HG02884 (cell line): ENCODE measurements around the gene UNC5CL.
A peak's percentile ranks its signal among the peaks of the same experiment; 100 is the strongest.
"Not testable (repeated sequence)": the region's sequence is repeated elsewhere in the genome, so short reads cannot be mapped to it uniquely, and the experiment has no call there.

ENCODE experiments used
- ATAC-seq: cut with Tn5 transposase; IDR thresholded peaks from one replicate; pipeline ENCODE4 v1.9.1; 2021; ENCODE audit warnings: mild to moderate bottlenecking, moderate library complexity; ENCODE audit not compliant: unreplicated experiment

The UNC5CL gene

DNA sequence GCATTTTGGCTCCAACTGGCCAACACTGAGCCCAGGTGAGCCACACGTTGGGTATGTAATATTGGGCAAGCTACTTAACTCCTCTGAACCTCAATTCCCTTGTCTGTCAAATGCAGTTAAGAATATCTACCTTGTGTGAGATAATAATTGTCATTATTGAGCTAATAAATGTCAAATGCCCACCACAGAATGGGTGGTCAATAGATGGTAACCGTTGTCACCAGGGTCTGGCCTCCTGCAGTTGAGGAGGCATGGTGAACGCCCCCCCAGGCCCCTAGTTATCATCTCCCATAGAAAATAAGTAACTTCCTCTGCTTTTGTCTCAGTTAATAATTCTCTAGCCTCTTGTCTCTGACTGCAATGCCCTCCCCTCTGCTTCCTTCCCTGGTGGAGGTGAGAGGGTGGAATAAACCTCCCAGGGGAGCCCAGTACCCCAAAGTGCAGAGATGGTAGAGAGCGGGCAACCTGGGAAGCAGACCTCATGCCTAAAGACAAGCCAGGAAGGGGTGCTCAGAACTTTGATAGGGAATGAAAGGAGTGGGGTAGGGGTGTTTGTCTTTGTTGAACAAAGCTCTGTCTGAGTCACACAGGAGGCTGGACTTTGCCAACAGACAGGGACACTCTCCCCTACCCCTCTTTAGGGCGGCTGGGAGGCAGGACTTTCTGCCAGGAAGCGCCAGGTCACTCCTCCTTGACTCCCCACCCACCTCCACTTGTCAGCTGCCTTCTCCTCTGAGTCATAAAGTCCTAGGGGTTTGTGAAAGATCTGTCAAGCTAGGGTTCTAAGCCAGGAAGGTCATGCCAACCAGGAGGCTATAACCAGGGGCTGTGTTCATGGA lies 1.3 kb upstream of the UNC5CL start:
- no peak for ATAC-seq

DNA sequence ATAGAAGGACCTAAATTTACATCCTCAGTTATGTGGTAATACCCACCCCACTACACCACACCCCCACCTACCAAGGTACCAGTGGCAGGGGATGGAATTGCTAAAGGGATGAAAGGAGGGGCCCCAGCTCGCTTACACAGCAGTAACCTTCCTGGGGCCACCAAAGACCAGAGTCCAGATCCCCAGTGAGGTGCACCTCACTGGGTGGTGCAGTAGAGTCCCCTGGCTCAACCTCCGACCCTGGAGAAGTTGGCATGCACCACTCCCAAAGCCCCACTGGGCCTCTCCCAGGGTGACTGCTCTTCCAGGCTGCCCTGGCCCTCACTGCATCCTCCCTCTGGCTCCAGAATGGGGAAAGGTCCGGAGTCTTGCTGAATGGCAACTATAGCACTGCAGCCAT lies 816 bp downstream of the UNC5CL start:
- ATAC-seq, result no peak

DNA sequence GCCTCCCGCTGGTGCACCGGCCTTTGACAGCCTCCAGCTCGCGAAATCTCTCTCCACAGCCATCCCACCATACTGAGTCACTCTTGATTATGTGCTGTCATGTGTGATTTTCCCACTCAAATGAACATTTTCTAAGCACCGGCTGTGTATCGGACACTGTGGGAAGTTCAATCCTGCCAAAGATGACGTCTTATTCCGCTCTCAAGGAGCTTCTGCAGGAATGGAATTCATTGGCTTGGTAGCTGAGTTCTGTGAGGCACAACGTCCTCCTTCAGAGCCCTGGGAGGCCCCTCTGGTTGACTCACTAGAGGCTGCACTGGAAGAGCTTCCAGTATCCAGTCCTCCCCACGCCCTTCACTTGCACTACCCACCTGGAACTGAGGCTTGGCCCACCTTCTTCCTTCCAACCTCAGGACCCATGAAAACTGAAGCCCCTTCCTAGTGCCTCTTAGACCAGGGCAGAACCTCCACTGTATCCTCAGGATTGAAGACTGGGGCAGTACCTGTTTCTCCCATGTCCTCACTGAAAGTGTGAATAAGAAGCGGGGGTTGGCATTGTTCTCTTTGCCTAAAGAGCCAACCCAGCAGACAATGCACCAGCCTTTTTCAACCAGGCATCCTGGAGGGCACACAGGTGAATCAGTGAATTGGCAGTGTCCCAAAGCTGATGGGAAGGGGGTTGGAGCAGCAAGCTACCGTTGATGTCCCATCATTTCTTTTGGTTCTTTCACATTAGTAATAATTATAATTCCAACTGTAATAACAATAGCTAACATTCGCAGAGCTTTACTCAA lies 1.7 kb downstream of the UNC5CL start:
- ATAC-seq, result no peak

DNA sequence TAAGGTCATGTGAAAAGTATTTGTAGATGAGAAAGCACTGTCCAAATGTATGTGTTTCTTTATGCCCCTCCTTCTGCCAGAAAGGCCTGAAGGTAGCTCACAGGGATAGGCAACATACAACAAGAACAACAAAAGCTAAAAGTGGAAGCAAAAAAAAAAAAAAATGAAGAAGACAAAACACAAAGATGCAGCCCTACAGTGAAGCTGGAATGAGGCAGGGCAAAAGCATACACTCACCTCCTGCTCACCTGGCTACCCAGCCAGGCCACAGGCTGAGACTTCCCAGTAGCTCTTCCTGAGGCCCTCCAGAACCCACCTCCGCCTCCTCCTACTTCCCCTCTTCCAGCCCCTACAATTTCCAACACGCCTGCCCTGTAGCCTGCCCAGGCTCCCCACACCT lies 2.4 kb downstream of the UNC5CL start:
- no peak for ATAC-seq

DNA sequence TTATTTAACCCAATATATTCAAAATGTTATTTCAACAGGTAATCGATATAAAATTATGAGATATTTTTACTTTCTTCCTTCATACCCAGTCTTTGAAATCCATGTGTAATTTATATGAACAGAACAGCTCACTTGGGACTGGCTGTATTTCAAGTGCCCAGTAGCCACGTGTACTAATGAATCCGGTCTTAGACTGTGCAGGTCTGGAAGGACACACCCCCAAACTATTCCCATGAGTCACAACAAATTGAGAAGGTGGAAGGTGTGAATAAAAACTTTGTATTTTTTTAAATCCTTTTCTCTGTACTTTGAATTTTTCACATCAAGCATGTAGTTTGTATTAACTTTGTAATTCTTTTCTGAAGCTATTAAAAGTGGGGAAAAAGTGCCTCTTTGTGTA lies 2.8 kb downstream of the UNC5CL start:
- ATAC-seq, result no peak

DNA sequence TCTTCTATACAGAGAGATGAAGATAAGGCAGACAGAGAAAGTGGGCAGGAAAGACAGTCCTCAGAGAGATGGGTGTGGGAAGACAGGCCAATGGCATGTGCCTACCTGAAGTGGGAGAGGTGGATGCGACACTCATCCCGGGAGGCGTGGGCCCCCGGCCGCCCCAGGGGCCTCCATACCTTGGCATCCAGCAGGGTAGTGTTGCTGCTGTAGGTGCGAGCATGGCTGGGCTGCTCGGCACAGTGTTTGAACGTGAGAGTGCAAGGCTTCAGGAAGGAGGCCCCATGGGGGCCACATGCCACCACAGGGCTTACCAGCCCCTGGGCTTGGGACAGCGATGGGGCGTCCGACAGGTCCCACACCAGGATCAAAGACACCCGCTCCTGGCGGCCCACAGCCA lies 5.2 kb downstream of the UNC5CL start:
- ATAC-seq, result no peak

DNA sequence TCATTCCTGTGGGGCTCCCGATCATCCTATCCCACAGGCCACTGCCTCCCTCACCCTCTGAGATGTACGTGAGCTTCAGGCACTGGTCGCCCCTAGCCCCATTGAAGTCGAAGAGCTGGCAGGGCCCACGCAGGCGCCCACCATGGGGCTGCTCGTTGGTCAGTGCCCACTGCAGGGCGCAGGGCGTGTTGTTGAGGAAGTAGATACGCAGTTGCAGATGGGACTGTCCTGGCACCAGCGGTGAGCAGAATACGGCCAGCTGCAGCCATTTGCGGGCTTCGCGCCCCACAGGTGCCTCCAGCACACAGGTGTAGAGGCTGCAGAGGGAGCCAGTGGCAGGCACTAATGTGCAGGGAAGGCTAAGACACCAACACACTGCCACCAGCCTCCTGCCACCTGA lies 6.2 kb downstream of the UNC5CL start:
- ATAC-seq, result no peak

DNA sequence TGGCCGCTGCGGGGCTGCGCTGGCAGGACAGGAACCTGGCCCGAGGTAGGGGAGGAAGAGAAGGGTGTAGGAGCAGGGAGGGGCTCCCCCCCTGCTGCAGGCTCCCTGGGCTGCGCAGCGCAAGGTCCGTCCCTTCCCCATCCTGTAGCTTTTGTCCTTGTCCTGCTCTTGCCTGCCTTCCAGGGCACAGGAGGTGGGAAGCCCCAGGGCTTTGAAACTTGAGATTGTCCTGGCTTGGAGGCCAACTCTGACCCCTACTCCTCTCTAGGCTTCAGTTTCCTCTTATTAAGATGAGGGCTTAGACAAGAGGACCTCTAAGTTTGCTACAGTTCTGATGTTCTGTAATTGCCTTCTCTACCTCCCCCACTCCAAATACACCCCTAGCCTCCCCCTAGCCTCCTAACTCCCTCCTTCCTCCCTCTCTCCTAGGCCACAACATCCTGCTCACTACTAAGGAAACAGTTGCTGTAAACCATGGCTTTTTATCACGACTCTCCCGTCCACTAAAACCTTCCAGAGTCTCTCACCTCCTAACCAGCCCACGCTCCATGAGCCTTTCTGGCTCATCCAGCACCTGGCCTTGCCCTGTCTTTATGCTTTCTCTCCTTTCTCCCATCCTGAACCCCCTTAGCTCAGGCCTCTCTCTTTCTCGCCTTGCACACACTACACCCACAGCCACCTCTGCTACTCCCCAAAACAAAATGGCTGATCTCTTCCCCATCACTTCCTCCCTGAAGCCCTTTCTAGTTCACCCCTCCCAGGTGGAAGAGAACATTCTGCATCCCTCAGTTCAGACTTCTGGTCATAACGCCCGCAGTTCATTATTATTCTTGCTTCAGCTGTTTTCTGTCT lies 10.2 kb downstream of the UNC5CL start:
- no peak for ATAC-seq

DNA sequence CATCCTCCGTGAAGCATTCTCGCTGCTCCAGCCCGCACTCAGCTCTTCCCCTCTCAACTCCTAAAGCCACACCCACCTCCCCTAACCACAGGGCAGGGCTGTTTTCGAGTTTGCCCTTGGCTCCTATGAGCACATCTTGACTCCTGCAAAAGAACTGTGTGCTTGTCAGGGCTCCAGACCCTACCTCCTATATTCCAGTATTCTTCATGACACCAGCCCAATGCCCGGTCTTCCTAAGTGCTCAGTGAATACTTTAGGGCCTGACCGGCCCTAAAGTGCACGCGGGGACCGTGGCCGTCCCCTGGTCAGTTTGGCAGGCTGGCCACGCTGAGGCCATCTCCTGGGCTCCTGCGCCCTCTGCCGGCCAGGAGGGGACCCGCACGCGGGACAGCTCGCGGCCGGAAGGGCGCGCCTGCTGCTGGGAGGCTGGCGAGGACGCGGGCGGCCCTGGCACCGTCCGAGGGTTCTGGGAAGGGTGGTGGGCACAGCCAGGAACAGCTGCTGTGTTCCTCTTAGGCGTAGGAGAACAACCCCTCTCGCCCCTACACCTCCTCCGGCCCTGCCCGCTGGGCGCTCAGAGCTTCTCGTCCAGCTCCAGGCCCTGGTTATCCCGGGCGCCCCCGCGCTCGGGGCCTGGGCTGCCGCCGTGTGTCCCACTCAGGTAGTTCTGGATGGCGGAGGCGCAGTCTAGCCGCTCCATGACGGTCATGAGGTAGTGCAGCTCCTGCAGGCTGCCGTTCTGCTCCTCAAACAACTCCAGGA lies 11.0 kb downstream of the UNC5CL start:
- peak; percentile 86 for ATAC-seq

DNA sequence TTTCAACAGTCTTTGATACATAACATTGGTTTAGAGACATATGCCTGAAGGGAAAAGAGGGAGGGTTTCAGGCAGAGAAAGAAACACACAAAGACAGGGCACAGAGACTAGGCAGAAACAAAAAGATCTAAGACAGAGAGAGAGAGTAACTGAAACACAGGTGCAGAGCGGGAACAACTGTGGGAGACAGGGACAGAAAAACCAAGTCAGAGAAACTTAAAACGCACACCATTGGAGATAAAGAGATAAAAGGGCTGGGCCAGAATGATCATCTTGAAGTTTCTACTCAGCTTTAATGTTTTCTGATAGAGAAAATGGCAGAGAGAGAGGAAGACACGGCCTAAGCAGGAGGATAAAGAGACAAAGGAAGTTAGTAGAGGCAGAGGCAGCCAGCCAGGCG lies 11.8 kb downstream of the UNC5CL start:
- ATAC-seq, result no peak

DNA sequence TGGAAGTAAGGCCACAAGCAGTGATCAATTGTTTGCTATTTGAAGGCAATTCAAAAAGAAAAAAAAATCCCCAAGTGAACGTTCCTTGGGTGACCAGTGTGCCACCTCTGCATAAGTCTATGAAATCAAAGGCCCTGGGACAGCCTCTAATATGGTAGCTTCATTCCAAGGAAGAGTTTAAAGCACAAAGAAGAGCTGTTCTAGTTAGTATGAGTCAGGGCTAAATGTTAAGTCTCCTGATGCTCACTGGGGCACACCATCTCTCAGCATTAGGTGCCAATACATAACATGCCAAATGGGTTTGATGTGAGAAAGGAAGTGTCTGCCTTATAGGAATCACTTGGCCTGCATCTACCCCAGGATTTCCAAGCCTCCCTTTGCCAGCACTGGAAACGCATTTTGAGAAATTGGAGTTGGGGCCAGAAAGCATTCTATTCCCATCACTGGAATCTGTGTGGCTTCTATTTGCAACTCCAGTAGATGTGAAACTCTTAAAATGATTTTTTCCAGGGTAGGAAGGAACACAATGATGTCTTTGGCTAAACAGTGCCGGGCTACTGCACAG lies 13.0 kb downstream of the UNC5CL start:
- no peak for ATAC-seq

DNA sequence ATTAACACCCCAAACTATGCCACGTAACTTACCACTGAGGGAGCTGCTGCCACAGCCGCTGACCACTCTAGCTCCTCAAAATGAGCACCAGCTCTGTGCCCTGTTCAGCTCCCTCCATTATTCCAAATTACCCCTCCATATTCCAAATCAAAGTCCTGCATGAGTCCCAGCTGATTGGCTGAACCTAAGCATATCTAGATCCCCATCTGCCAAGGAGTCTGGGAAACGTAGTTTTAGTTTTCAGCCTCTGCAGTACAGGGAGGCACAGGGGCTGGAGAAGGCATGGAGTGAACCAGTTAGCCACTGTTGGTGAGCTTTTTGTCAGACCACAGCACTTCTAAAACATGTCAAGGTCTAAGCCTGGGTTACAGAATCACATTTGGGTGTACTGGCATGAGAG lies 15.9 kb downstream of the UNC5CL start:
- no peak for ATAC-seq

DNA sequence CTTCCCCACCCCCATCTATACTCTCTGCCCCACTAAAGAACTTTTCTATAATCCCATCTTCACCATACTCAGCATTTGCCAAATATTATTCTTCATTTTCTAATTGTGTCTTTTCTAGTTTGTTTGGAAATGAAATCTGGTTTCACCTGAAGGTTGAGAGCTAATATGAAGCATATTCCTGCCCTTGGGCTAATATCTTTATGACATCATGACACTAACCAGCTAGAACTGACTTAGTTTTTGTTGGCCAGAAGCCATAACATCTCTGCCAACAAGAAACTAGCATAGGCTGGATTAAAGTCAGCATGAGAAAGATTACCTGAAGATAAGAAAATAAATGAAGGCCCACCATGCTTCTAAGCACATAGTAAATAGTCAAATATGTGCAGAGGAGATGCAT lies 16.7 kb downstream of the UNC5CL start:
- no peak for ATAC-seq

DNA sequence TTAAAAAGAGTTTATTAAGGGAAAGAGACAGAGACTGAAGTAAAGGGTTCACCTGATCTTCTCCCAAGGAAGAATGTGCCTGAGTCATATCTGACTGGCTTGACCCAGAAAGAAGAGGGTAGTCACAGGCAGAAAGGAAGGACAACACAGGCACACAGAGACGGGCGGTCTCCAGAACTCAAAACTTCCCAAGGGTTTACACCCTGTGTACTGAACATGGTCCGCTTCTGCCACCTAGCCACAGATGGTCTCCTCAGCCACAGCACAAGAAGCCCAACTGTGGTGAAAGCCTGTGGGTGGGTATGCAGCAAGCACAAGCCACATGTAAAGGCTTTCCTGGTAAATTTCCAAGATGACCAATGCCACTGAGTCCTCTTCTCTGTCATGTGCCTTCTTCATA lies 17.2 kb downstream of the UNC5CL start:
- ATAC-seq, result no peak

DNA sequence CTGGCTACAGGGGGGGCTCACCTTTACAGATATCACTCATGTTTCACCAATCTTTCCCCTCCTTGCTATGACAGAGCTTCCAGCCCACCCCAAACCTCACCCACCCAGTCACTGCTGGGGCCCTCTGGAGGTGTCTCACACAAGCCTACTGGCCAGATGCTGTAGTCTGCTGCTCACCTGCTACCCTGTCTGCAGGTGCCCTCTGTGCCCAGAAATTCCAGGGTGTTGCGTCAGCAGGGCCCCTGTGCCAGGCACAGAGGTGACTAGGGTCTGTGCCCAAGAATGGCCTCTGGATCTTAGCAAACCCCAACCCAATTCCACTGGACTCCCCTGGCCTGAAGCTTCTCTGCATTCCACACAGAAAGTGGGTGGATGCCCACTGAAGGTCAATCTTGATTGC lies 21.4 kb downstream of the UNC5CL start:
- no peak for ATAC-seq

DNA sequence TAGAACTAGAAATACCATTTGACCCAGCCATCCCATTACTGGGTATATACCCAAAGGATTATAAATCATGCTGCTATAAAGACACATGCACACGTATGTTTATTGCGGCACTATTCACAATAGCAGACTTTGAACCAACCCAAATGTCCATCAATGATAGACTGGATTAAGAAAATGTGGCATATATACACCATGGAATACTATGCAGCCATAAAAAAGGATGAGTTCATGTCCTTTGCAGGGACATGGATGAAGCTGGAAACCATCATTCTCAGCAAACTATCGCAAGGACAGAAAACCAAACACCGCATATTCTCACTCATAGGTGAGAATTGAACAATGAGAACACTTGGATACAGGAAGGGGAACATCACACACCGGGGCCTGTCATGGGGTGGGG lies 23.2 kb downstream of the UNC5CL start:
- not testable (repeated sequence) for ATAC-seq

DNA sequence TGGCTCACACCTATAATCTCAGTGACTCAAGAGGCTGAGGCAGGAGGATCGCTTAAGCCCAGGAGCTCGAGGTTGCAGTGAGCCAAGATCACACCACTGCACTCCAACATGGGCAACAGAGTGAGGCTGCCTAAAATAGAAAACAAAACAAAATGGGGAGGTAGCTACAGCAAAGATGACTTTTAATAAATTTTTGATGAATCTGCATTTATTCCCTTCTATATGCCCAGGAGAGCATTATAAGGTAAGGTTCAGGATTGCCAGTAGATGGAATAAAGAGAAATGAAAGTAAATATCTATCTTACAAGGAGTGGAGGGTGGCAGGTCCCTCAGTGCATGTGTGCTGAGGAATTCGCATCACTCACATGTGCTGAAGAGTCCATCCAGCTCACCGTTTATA lies 24.2 kb downstream of the UNC5CL start:
- no peak for ATAC-seq

DNA sequence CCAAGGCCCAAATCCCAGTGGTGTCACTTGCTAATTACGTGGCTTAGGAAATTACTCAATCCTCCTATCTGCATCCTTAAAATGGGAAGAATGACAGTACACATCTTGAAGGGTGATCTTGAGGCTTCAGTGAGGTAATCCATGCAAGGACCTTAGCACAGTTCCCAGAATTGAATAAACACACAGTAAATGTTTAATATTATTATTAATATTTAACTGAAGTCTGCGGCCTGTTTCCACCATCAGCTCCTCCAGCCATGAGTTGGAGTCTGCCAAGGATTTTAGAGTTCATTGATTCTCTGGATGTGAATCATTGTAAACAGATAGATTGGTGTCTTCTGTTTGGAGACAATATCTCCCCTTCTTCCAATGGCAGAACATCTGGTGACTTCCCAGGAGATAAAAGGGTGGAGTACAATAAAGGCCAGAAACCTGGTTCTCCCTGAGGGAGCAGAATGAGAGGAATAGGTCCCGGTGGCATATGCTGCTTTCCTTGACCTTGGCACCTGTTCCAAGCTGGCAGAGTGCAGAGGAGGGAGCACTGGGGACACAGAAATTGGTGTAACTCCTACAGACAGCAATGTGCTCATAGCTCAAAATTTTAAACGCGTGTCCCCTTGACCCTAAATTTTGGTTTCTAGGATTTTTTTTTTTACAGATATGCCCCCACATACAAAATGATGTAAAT lies 25.4 kb downstream of the UNC5CL start:
- ATAC-seq, result no peak

DNA sequence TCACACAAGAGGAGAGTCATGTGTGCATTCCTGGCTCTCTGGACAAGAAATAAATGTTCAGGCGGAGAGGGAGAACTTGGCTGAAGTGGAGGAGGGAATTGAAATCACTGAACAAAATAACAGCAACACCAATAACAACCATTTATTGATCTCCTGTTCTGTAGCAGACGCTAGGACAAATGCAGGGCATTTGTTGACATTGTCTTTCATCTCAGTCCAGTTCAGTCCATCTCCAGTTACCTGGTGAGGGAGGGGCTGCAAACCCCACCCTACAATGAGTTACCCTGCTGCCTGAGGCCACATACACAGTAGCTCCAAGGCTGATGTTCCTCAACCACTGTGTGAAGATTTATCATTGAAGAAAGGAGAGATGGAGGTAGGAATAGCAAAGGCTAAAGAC lies 27.3 kb downstream of the UNC5CL start:
- no peak for ATAC-seq

DNA sequence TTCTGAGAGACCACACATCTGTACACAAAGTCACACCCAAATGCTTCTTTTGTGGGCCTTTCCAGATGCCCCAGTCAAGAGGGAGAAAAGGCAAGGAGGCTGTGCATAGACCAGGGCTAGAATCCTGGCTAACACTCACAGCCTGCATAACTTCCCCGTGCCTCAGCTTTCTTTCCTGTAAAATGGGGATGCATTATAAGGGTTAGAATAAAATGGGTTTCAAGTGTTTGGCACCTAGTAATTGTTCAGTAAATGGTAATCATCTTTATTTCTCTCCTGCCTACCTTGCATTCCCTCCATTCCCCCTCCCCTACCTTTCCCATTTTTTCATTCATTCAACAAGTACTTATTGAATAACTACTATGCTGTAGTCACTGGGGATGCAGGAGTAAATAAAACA lies 29.4 kb downstream of the UNC5CL start:
- ATAC-seq, result no peak
